Stimulated activated CD8-positive, alpha-beta memory T cell treated with anti-CD3 and anti-CD28 coated beads, Interleukin-15, amount 100 ng/mL, for 24 hours (primary cell): ENCODE measurements around the gene KIF1A.
"Not testable (repeated sequence)": the region's sequence is repeated elsewhere in the genome, so short reads cannot be mapped to it uniquely, and the experiment has no call there.

ENCODE experiments used
- DNase-seq: peaks from one replicate; pipeline ENCODE4 v3.0.0-alpha.2; 2020; ENCODE audit warnings: low read depth

Gene KIF1A

DNA sequence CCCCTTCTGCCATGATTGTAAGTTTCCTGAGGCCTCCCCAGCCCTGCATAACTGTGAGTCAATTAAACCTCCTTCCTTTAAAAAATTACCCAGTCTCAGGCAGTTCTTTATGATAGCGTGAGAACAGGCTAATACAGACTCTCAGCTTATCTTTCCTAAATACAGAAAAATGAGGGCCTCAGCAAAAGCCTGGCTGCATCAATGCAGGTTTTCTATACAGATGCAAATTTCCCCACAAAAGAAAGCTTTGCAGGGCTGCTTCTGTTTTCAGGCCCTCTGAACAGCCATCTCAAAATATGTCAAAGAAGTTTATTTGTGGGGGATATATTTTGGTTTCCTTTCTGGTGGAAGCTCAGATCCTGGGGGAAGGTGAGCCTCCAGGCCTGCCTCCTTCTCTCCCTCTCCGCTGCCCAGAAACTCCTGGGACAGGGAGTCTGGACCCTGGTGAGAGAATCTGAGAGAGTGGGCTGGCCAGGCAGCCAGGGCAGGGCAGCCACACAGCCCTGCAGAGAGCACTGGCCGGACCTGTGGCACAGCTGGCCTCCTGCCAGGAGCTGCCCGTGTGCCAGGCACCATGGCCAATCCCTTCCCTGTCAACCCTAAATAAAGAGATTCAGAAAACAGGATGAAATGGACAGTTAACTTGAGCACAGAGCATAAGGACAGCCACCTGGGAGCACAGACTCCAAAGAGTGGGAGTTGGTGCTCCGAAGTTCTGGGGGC is 27.0 kb upstream of the KIF1A start:
- DNase-seq: no peak

GRCh38 chr2:240846309-240846708 is 26.3 kb upstream of the KIF1A start:
- not testable (repeated sequence) for DNase-seq

DNA sequence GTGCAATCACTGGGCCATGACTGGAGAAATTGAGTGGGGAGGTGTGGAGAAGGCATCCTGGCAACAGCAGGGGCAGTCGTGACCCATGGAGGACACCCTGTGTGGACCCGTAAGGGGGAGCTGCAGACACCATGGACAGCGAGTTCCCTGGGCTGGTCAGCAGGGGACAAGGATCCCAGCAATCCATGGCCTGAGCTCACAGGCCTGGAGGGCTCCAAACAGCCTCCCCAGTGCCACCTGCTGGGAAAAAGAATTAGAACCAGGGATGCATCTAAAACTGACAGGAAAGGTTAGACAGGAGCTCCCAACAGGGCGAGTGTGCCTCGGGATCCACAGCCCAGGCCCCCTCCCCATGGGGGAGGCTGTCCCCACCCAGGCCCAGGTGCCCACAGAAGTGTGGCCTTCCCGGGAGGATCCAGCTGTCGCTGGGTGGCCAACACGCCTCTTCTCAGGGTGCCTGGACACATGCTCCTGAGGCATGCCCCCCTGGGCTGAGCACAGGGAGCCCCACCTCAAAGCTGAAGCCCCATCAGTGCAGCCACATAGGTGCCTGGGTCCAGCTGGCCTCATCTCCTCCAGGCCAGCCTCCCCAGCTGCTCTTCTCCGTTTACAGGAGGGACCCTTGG is 20.5 kb upstream of the KIF1A start:
- DNase-seq: no peak

GRCh38 chr2:240839152-240840143 is 19.4 kb upstream of the KIF1A start:
- DNase-seq: no peak

GRCh38 chr2:240837621-240838020 is 17.6 kb upstream of the KIF1A start:
- no peak for DNase-seq

GRCh38 chr2:240836781-240837467 is 16.9 kb upstream of the KIF1A start:
- no peak for DNase-seq

GRCh38 chr2:240835528-240835927 is 15.5 kb upstream of the KIF1A start:
- no peak for DNase-seq

DNA sequence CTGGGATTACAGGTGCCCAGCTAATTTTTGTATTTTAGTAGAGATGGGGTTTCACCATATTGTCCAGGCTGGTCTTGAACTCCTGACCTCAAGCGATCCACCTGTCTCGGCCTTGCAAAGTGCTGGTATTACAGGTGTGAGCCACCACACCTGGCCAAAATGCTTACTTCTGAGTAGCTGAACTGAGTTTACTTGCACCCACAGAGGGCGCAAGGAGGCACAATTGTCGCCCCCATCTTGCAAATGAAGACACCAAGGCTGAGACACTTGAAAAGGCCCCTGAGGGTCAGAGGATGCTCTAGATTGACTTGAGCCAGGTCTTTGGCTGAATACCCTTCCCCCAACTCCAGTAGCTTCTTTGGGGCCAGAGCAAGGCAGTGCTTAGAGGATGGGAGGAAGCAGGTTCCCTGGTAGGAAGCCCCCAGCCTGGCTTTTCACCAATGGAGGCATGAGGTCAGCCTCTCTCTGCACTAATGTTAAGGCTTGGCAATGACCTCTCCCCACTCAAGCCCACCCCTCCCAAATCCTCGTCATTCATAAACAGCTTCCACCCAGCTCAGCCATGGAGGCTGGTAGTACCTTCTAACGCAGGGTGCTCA is 14.5 kb upstream of the KIF1A start:
- no peak for DNase-seq

DNA sequence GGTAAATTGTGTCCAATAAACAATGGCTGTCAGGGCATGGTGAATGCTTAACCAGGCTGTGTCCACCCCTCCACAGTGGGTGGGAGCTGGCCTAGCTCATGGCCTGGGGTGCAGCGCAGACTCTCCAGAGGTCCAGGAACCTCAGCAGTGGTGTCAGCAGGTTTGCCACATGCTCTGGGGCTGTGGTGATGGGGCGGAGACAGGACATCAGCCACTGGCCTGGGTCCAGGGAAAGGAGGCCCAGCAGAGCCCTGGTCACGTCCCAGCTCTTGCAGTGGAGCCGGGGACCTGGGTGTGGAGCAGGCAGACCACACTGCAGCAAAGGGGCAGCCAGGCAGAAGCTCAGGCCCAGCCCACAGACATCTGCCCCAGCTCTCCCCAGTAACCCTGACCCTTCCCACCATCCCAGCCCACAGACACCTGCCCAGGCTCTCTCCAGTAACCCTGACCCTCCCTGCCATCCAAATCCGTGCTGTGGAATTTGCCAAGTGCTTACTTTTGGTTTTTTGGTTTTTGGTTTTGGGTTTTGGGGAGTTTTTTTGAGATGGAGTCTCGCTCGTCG is 13.8 kb upstream of the KIF1A start:
- DNase-seq: no peak

- DNase-seq: no peak
Observed at GRCh38 chr2:240832921-240833494, 13.0 kb upstream of the KIF1A start.

GRCh38 chr2:240832205-240832727 is 12.2 kb upstream of the KIF1A start:
- peak; percentile 91 for DNase-seq

DNA sequence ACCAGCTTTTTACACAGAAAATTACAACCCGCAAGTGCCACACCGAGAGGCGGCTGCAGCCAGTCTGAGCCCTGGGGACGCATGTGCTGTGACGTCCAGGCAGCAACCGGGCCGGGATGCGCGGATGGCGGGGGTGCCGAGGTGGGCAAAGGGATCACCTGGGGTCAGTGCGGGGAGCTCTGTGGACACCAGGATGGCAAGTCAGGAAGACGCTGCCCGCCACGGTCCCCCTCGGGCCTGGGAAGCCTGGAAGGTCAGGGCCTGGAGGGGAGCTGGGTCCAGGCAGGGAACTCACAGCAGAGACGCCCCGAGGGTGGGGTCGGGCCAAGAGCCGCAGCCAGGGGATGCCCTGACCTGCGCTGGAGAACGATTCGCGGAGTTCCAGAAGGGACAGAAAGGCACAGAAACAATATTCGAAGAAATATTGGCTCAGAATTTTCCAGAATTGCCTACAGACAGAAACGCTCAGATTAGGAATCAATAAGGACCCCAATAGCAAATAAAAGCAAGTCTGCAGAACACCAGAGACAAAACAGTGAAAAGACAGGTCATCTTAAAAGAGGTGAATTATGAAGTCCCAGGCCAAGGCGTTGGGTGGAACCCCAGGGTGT is 11.7 kb upstream of the KIF1A start:
- no peak for DNase-seq

- no peak for DNase-seq
Observed at GRCh38 chr2:240825476-240825875, 5.5 kb upstream of the KIF1A start.

DNA sequence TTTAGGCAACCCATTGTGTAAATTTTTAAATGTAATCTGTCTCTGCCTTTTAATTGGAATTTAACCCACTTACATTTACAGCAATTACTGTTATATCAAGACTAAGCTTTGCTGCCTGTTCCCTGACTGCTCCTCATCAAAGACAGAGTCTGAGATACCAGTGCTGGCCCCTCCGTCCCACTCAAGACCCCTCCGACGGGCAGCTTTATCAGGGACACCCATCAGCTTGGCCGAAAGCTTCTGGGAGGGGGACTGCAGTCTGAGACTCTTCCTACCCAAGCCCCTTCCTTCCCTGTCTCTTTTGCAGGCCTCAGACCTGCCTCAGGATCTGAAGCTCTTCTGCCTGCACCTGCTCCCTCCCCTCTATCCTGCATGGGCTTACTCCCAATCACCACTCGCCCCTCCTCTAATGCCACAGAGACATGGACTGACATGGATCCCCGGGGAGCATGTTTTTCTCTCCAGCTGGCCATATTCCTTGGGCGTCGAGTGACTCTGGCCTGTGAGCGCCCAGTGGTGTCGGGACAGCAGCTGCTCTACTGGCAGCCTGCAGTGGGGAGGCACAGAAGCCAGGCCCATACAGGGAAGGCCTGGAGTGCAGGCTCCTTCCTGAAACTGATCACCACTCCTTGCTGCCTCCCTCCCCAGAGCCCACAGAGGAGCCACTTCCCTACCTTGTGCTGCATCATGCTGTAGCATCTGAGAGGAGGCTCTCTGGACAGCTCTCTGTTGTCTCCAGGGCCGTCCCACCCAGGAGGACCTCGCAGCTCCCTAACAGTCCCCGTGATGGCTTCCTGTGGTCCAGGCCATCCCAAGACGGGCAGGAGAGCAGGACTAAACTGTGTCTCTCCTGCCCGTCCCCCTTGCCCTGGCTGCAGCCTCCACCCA is 3.7 kb upstream of the KIF1A start:
- no peak for DNase-seq

DNA sequence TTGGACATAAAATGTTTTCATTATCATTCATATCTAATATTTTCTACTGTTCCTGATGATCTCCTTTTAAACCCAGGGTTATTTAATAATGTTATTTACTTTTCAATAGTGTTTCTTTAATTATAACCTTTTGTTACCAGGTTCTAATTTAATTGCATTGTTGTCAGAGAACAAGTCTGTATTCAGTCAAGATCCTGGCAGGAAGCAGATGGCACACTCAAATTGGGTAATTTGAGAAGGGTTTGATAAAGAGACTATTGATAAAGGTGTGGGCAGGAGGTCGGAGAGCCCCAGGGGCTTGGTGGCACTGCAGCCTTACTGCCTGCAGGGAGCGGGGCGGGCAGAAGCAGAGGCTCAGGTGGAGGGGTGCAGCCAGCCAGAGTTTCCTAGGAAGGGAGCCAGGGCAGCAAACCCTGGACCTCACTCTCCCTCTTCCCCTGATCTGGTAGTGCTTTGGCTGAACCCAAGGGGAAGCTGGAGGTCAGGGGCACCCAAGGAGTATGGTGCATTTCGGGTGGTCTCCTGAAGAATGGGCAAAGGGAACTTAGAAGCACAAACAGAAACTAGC is 2.3 kb upstream of the KIF1A start:
- DNase-seq: no peak

- DNase-seq: no peak
Observed at GRCh38 chr2:240821429-240821778, 1.4 kb upstream of the KIF1A start.

GRCh38 chr2:240820607-240821428 is 799 bp upstream of the KIF1A start:
- DNase-seq: no peak
